SW480 (cell line): ENCODE results near the gene KRTAP5-4.
"Not testable (repeated sequence)": the region's sequence is repeated elsewhere in the genome, so short reads cannot be mapped to it uniquely, and the experiment has no call there.

ENCODE experiments used
- DNase-seq: peaks from one replicate; pipeline ENCODE4 v3.0.0-alpha.2; 2016; ENCODE audit warnings: low spot score

Gene KRTAP5-4

DNA sequence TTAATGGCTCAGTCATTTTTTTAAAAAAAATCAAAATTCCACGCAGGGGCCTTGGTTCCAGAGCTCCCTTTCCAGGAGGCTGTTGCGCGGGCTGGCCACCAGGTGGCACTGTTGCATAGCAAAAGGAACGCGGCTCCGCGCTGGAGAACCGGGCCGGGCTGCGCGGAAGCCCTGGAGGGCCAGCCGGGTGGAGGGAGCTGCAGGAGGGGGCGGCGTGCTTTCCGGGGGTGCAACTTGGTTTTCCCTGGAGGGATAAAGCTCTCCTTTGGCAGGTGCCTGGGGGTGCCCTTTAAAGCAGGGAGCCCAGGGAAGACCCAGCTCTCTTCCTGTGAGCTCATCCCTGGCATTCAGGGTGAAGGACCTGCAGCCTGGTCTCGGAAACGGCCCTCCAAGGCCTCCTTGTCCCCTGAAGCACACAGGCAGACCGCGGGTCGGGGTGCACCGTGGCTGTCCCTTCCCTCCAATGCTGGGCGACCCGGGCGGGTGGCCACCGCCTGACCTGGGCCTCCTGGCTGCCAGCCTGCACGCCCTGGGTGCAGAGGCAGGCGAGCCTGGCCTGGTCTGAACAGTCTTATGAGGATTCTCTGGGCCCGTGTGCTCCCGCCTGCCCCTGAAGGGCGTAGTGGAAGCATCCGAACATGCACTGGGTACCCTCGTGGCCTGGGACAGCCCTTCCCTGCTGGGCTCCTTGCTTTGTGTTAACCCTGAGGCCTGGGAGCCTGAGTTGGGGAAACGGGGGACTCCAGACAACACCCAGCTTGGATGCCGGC is 31.0 kb upstream of the KRTAP5-4 start:
- peak; percentile 27 for DNase-seq

DNA sequence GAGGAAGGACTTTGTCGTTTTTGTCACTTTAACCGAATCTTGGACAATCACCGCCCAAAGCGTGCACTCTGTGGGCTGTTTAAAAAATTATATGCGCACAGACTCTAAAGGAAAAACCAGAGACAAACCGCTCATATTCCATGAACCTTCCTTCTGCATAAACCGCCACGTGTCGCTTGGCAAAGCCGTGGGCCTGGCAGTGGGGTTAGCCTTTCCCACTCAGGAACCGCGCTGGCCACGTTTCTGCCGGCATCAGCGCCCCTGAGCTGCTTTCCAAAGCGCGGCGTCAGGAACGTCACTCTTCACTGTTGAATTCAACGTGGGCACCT is 30.5 kb upstream of the KRTAP5-4 start:
- DNase-seq: no peak

- no peak for DNase-seq
Measured at GRCh38 chr11:1652026-1652425, 30.1 kb upstream of the KRTAP5-4 start.

DNA sequence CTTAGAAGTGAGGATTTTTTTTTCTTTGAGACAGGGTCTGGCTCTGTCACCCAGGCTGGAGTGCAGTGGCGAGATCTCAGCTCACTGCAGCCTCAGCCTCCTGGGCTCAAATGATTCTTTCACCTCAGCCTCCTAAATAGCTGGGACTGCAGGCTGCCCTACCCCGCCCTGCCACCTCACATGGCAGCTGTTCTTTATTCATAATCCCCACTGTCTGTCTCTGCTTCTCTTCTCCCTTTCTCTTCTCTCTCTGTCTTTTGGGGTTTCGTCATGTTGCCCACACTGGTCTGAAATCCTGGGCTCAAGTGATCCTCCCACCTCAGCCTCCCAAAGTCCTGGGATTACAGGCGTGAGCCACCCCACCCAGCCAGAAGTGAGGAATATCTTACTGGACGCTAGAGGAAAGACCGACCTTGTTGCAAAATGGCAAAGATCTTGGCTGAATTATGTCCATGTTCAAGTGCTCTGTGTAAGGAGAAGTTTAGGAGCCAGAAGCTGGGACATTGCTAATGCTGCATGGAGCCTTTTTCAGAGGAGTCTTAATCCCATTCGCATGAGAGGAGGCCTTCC is 29.6 kb upstream of the KRTAP5-4 start:
- no peak for DNase-seq

DNA sequence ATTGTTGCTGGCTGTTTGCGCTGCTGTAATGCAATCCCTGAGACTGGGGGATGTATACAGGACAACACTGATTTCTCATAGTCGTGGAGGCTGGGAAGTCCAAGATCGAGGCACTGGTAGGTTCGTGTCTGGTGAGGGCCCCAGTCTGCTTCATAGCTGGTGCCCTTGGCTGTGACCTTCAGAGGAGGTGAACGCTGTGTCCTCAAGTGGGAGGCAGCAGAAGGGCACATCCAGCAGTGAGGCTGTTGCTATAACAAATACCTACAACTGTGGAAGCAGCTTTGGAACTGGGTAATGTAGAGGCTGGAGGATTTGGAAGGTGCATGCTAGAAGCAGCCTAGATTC is 29.0 kb upstream of the KRTAP5-4 start:
- DNase-seq: no peak

DNA sequence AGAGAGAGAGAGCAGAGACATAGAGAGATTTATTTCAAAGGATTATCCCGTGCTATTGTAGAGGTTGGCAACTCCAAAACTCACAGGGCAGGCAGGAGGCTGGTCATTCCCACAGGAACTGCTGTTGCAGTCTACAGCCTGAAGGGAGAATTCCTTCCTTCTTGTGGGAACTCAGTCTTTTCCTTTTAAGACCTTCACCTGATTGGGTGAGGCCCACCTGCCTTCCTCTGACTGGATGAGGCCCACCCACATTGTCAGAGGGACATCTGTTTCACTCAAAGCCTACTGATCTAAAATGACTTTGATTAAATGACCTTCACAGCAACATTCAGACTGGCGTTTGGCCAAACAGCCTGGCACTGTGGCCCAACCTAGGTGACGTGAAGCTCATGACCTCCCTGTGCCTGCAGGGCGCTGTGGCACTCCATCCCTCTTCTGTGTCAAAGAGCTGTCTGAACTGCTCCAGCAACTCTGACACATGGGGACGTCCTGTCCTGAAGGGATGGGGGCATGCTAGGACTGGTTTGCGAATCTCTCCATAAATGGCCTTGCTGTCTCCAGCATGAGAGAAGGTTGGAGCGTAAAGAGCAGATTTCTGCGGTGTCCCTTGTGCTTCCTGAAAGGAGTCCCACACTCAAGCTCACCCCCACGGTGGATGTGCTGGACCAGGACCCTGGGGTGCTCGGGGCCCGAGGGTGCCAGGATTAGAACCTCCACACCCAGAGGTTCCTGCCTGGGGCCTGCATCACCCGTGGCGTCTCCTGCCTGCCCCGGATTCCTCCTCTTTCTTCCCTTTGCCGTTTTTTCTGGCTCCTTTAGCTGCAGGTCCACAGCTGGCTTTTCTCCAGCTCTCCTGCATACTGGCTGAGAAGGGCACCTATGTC is 28.3 kb upstream of the KRTAP5-4 start:
- no peak for DNase-seq

GRCh38 chr11:1648653-1649420 is 26.9 kb upstream of the KRTAP5-4 start:
- no peak for DNase-seq

GRCh38 chr11:1647901-1648652 is 26.1 kb upstream of the KRTAP5-4 start:
- DNase-seq: no peak

- DNase-seq: not testable (repeated sequence)
Measured at GRCh38 chr11:1646540-1646939, 24.6 kb upstream of the KRTAP5-4 start.

GRCh38 chr11:1645357-1645821 is 23.5 kb upstream of the KRTAP5-4 start:
- DNase-seq: no peak

- DNase-seq: no peak
Measured at GRCh38 chr11:1644601-1645356, 22.8 kb upstream of the KRTAP5-4 start.

DNA sequence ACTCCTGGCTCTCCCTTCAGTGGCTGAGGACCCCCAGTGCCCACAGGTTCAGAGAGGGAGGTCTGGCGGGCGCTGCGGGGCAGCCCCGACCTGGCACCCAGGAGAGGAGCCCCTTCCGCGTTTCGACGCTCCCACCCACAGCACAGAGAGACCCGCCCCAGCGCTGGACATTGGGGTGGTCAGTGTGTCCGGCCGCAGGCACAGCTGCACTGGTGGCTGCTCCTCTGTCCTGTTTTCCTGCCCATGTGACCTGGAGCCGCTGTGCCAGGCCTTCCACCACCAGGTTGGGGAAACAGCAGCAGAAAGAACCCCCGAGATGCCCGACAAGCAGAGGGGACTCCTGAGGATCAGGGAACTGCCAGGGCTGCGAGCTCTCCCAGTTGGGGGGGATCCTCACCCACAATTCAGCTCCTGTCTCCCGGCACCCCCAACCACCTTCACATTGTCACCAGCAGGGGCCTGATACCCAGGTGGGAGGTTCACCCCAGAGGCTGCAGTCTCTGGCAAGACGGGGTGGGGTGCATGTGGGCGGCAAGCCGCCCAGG is 21.3 kb upstream of the KRTAP5-4 start:
- no peak for DNase-seq

DNA sequence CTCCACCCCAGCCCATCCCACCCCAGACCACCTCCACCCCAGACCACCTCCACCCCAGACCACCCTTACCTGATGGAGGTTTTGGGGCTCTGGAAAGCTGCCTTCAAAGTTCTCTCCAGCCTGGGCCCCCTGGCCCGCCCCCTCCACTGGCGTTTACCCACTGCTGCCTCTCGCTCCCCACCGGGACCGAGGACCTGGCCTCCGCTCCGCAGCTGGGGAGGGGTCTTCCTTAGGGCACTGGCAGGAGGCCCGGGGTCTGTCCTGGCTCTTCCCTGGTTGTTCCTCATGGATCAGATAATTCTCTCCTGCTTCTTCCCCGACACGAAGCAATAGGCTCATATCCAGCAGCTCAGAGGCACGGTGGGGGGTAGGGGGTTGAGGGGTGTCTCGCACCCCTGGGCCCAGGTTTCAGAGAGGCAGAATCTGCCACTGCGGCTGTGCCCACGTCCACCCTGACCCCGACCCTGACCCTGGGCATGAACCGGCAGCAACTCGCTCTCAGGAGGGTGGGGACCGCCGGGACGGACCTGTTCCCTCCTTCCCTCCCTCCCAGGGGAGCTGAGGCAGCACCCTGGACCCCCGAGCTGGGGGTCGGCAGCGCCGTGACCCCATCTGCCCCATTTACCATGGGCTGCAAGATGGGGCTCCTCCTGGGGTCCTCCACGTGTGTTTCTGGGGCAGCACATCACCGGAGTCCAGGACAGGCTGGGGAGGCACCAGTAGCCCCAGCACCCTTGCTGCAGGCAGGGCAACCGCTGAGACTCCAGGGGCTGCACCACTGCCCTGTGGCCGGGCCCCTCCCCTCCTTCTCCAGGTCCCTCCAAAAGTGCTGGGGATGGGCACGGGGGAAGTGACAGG is 20.6 kb upstream of the KRTAP5-4 start:
- DNase-seq: no peak

GRCh38 chr11:1641096-1641495 is 19.2 kb upstream of the KRTAP5-4 start:
- no peak for DNase-seq

DNA sequence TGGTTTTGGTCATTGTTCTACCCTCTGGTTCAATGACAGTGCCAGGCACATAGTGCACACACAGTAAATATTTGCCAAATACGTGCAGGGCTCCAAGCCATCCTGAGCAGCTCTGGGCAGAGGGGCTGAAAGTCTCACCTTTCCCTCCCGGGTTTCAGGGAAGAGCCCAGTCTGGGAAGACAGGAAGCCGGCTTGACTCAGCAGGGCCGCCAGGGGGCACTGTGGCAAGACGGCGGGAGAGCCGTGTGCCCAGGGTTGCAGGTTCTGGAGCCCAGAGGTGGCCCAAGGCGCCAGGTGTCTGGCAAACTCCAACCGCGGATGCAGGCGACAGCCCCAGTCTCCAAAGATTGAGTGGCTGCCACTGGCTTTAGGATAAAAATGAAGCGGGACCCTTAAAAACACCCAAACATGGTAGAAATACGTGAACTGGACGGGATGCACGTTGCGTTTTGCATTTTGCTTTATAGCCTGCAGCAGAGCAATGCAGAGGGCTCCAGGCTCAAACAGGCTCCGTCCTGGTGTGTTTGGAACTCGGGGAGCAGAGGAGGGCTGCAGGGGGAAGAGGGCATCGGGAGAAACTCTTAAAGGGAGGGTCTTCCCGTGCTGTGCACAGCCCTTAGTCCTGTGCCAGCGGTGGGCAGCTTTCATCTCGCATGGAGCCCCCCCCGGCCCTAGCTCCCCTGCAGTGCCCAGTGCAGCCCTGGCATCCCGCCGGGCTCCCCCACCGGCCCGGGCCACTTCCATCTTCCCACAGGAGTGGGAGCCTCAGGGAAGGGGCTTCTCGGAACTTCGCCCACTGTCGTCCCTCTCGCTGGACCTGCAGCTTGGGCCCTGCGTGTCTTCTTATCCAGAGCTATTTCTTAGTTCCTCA is 18.4 kb upstream of the KRTAP5-4 start:
- peak; percentile 26 for DNase-seq

DNA sequence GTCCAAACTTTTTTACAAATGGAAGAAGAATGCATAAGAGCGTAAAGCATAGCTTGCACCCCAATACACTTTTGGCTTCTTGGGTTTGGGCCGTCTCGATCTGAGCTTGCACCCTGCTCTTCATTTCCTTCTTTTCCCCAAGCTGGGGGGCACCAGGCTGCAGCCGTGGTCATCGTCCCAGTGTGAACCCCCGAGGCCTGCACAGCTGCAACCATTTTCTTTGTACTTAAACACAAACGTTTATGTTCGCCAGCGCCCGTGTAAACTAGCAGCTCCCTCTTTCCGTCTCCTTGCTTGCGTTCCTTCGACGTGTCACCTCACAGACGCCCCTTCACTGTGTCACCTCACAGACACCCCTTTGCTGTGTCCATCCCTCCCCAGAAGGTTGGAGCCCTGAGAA is 17.7 kb upstream of the KRTAP5-4 start:
- no peak for DNase-seq

DNA sequence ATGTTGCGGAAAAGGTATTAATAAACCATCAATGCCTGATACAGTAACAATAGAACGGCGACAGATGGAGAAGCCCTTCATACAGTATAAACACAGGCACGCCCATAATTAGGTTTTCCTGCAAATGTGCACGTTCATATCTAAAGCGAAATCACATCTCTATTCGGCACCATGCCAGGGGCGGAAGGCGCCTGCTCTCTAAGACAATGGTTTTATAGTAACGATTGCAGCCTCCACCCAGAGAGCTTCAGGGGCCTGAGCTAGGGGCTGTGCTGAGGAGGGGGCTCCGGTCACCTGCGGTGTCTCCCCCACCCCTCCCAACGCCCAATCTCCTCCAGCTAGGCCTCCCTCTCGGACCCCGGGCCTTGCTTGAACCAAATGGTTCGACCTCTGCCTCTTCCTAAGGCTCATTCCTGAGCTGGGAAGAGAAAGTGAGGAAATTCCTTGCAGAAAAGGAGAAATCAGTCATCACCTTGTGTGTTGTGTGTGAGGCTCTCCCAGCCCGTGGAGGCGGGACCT is 17.2 kb upstream of the KRTAP5-4 start:
- DNase-seq: no peak

GRCh38 chr11:1638344-1638743 is 16.4 kb upstream of the KRTAP5-4 start:
- DNase-seq: no peak
